DND-41 (cell line): Measurements from ENCODE around the gene DISC1.

Experiments used
- ATAC-seq: fragments of 200-7000 bp; cut with Tn5 transposase; 3 replicates; pipeline ENCODE4 v1.9.1; 2021; ENCODE audit warnings: low read depth; ENCODE audit not compliant: insufficient read depth
- DNase-seq: peaks from one replicate; pipeline ENCODE4 v3.0.0-alpha.2; 2020
- H2AFZ ChIP-seq: 2 replicates; pipeline ENCODE4 v1.6.0; 2012; ENCODE audit warnings: low read depth, low read length
- H3K27ac ChIP-seq: 2 replicates; pipeline ENCODE4 v1.5.1; 2012; ENCODE audit warnings: low read length, inconsistent platforms
- H3K27me3 ChIP-seq: fragments of 200-600 bp; sonication (generic); 2 replicates; pipeline ENCODE4 v1.6.0; 2012; ENCODE audit warnings: low read length, mild to moderate bottlenecking, inconsistent platforms; ENCODE audit not compliant: insufficient read depth, poor library complexity
- H3K36me3 ChIP-seq: 2 replicates; pipeline ENCODE4 v1.5.1; 2012; ENCODE audit warnings: low read length, inconsistent platforms; ENCODE audit not compliant: insufficient read depth
- H3K4me1 ChIP-seq: 2 replicates; pipeline ENCODE4 v1.5.1; 2012; ENCODE audit warnings: mild to moderate bottlenecking, low read length; ENCODE audit not compliant: insufficient read depth
- H3K4me2 ChIP-seq: 2 replicates; pipeline ENCODE4 v1.6.0; 2012; ENCODE audit warnings: mild to moderate bottlenecking, moderate library complexity, low read length, inconsistent platforms; ENCODE audit not compliant: insufficient read depth
- H3K4me3 ChIP-seq, 2 experiments: fragments of 200-600 bp in 1 of 2; shearing (Covaris generic) in 1 of 2; 2 replicates each; pipeline ENCODE4 v1.5.1; 2012 to 2016; ENCODE audit warnings: inconsistent platforms in 2 of 2, low read length in 2 of 2, mild to moderate bottlenecking in 2 of 2, low read depth in 1 of 2, moderate library complexity in 1 of 2
- H3K79me2 ChIP-seq: 2 replicates; pipeline ENCODE4 v1.6.0; 2012; ENCODE audit warnings: low read length, inconsistent platforms; ENCODE audit not compliant: insufficient read depth
- H3K9ac ChIP-seq: 2 replicates; pipeline ENCODE4 v1.6.0; 2012; ENCODE audit warnings: low read depth, mild to moderate bottlenecking, inconsistent platforms, low read length, moderate library complexity
- H3K9me3 ChIP-seq: 2 replicates; pipeline ENCODE4 v1.5.1; 2012; ENCODE audit warnings: low read length, moderate library complexity, mild to moderate bottlenecking, inconsistent platforms; ENCODE audit not compliant: insufficient read depth, severe bottlenecking
- H4K20me1 ChIP-seq: 2 replicates; pipeline ENCODE4 v1.6.0; 2012; ENCODE audit warnings: low read length; ENCODE audit not compliant: insufficient read depth
- EZH2 ChIP-seq: IDR thresholded peaks from 3 replicates; pipeline ENCODE4 v1.6.1; 2012; ENCODE audit warnings: borderline replicate concordance, low read depth, mild to moderate bottlenecking, moderate library complexity, low read length, inconsistent platforms; ENCODE audit not compliant: severe bottlenecking
- TF ChIP-seq, protein P1 (sequence below): IDR thresholded peaks from 2 replicates; pipeline ENCODE4 v1.5.1; 2012; ENCODE audit warnings: borderline replicate concordance, low read length, moderate library complexity, mild to moderate bottlenecking; ENCODE audit not compliant: poor library complexity, severe bottlenecking; ENCODE audit errors: extremely low read depth

DISC1 gene

DNA sequence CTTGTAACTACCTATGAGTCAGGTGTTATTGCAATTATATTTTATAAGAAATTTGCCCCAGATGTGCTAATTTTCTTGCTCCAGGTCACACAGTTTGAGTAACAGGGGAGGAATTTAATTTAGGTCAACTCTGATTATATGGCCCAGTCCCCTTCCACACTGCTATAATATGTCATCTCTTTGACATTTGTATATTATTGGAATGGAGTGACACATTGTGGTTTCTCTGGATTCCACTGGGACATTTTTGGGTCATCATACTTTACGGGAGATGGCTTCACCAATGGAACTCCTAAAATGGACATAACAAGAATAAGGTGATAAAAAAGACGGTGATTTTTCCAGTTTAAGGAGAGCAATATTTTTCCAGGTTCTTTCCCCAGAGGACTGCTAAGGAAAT lies 191.2 kb downstream of the DISC1 start:
- TF ChIP-seq EZH2, result no peak
- TF ChIP-seq, protein P1, sequence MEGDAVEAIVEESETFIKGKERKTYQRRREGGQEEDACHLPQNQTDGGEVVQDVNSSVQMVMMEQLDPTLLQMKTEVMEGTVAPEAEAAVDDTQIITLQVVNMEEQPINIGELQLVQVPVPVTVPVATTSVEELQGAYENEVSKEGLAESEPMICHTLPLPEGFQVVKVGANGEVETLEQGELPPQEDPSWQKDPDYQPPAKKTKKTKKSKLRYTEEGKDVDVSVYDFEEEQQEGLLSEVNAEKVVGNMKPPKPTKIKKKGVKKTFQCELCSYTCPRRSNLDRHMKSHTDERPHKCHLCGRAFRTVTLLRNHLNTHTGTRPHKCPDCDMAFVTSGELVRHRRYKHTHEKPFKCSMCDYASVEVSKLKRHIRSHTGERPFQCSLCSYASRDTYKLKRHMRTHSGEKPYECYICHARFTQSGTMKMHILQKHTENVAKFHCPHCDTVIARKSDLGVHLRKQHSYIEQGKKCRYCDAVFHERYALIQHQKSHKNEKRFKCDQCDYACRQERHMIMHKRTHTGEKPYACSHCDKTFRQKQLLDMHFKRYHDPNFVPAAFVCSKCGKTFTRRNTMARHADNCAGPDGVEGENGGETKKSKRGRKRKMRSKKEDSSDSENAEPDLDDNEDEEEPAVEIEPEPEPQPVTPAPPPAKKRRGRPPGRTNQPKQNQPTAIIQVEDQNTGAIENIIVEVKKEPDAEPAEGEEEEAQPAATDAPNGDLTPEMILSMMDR, result no peak
- ATAC-seq, result no peak
- Histone ChIP-seq H3K9me3 (no peaks in the 10 kb centered on the region), H3K4me1 (no peaks in the 10 kb centered on the region), H3K4me3 (no peak overlapping the region), H3K79me2 (no peaks in the 10 kb centered on the region), H3K27ac (no peak overlapping the region; the same call in 1 of the 2 replicates), H3K36me3 (peaks cover 6% of the 10 kb centered on the region; the same call in 1 of the 2 replicates), H3K4me2 (no peak overlapping the region), H3K9ac (no peak overlapping the region), H2AFZ (no peak overlapping the region), H3K27me3 (no peaks in the 10 kb centered on the region), H4K20me1 (peaks cover 3% of the 10 kb centered on the region; the same call in 1 of the 2 replicates)
- DNase-seq, result no peak

- H3K36me3 ChIP-seq, result peaks cover 6% of the 10 kb centered on the region; the same call in 1 of the 2 replicates
- no peak overlapping the region for H2AFZ ChIP-seq
- no peaks in the 10 kb centered on the region for H3K27me3 ChIP-seq
- H3K27ac ChIP-seq, result no peak overlapping the region; the same call in 1 of the 2 replicates
- H3K4me3 ChIP-seq, result no peak overlapping the region
- H3K9ac ChIP-seq, result no peak overlapping the region
- ATAC-seq (no peak), DNase-seq (no peak)
- TF ChIP-seq, protein P1, result no peak
- TF ChIP-seq EZH2, result no peak
- no peaks in the 10 kb centered on the region for H3K4me1 ChIP-seq
- H3K4me2 ChIP-seq, result no peak overlapping the region
- H3K79me2 ChIP-seq, result no peaks in the 10 kb centered on the region
- peaks cover 3% of the 10 kb centered on the region; the same call in 1 of the 2 replicates for H4K20me1 ChIP-seq
- H3K9me3 ChIP-seq, result no peaks in the 10 kb centered on the region
Measured at GRCh38 chr1:231818337-231818736, 191.7 kb downstream of the DISC1 start.

- Histone ChIP-seq H3K79me2 (no peaks in the 10 kb centered on the region), H3K4me1 (no peaks in the 10 kb centered on the region), H4K20me1 (peaks cover 3% of the 10 kb centered on the region; the same call in 1 of the 2 replicates), H2AFZ (no peak overlapping the region), H3K9ac (no peak overlapping the region), H3K27me3 (no peaks in the 10 kb centered on the region), H3K9me3 (no peaks in the 10 kb centered on the region), H3K4me2 (no peak overlapping the region), H3K36me3 (peaks cover 6% of the 10 kb centered on the region; the same call in 1 of the 2 replicates), H3K27ac (no peak overlapping the region), H3K4me3 (no peak overlapping the region)
- ATAC-seq, result no peak
- DNase-seq, result no peak
- TF ChIP-seq, protein P1, result no peak
- no peak for TF ChIP-seq EZH2
Measured at GRCh38 chr1:231821281-231821680, 194.7 kb downstream of the DISC1 start.
